Stimulated activated CD4-positive, alpha-beta T cell treated with anti-CD3 and anti-CD28 coated beads, Interleukin-4, amount 100 ng/mL, for 24 hours (primary cell): ENCODE measurements around the gene LYSMD1.

Experiments used
- DNase-seq: peaks from one replicate; pipeline ENCODE4 v3.0.0-alpha.2; 2020

LYSMD1 gene

DNA sequence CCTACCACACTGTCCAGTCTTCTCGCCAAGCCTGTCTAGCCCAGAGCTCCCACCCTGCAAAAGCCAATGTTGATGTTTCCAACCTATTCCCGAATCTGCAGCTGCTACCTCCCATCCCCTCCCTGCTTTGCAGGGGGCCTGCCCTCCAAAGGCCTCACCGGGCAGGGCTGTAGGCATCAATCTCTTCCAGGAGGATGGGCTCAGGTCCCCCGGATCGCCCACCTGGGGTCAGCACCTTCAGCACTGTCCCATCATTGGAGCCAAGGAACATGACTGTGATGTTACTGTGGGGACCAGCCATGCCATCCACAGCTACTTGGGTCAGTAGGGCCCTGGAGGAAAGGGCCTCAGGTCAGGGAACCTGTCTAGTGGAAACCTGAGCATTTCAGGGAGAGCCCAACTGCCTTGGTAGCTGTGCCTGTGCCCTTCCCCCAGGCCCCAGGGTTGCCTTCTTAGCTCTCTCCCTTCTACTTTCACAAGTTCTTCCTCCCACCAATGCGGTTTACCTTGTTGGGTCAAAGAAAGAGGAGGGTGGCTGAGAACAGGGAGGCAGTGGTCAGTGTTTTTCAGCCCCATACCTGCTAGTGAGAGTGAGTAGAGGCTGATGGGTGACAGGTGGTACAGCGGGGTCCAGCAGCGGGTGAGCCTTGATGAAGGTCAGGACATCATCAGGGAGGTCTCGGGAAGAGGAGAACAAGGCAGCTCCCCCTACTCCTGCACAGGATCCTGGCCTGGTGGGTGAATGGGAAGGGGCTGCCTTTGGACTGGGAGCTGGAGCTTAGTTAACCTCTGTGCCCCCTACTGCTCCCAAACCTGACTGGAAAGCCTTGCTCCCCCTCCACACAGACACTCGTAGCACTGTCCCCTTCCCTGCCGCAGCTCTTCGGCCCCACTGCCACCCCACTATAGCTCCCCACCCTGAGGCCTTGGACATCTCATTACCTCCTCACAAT is 30.0 kb downstream of the LYSMD1 start:
- no peak for DNase-seq

DNA sequence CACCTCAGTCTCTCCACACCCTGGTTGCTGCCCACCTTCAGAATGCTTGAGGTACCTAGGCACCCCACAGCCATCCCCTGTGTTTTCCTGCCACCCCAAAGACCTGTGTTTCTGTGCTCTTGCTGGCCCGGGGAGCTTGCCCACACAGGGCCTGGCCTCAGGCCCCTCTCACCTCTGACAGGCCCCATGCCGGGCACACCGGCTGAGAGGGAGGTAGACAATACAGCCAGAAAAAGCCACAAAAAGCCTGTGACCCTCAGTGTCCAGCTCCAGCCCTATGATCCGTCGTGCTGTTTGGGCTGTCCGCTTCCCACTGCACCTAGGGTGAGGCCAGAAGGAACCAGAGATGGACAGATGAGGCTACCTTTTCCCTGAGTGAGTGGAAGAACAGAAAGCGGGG is 30.7 kb downstream of the LYSMD1 start:
- DNase-seq: no peak

DNA sequence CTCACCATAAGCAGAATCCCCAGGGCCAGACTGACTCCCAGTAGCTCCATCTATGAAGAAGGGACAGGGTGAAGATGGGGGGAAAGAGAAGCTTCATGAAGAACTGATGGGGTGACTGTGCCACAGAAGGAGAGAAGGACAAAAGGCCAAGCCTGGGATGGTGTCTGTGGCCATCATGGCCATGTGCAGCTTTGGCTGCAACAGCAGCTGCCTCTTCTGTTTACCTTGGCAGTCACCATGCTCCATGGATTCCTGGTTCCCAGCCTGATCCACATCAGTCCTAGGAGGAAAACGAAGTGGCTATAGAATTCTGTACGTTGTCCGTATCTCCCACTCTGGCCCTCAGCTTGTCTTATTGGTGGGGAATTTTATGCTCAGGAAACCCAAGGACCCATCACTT is 31.3 kb downstream of the LYSMD1 start:
- DNase-seq: no peak

DNA sequence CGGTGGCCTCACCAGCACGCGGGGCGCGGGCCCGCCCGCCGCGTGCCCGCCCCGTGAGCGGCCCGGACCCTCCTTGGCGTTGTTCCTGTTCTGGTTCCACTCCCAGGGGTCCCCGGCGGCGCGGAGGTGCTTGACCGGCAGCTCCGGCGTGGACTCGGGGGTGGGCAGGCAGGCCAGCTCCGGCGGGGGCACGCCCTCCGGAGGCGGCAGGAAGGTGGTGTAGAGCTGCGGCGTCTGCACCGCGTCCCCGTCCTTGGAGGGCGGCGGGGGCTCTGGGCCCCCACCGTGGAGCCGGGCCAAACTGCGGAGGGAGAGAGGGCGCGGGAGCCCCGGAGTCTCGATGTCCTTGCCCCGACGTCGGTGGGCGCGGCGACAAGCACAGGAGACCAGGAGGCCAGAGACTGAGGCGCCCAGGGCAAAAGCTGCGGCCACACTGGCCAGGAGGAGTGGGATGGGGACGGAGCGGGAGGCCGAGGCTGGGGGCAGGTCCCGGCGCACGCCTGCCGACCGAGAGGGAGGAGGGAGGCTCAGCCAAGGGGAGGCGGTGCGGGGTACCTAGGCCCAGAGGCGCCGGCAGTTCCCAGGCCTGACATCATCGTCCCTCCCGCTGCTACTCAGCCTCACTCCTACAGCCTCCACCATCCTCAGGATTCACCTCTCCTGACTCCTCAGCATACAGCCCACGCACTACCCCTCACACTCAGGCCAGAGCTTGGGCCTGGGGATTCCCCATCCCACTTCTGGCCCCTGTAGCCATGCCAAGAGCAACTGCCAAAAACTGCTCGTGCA is 32.5 kb downstream of the LYSMD1 start:
- DNase-seq: no peak

DNA sequence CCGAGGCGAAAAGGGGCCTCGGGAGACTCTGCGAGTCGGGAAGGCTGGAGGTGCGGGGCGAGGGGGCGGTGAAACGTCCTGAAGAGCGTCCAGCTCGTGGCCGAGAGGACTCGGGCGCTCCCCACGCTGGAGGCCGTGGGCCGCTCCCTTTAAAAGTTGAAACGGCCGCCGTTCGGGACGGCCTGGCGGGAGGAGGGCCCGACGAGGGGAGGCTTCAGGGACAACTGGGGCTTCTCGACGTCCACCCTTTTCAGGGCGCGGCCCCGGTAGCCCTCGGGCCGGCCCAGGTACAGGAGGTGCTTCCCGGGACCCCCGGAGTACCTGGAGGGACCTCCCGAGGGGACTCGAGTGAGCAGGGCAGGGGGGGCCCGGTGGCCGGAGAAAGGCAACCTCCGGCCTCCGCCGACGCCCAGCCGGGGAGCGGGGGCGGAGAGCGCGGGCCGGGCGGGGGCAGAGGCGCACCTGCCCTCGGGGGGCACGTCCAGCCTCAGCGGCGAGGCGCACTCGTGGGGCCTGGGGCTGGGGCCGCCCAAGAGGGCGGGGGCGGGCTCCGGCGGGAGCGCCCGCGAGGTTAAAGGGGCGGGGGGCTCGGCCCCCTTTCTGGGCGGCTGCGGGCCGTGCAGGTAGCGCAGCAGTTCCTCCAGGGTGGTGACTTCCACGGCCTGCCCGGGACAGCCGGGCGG is 33.2 kb downstream of the LYSMD1 start:
- DNase-seq: no peak

DNA sequence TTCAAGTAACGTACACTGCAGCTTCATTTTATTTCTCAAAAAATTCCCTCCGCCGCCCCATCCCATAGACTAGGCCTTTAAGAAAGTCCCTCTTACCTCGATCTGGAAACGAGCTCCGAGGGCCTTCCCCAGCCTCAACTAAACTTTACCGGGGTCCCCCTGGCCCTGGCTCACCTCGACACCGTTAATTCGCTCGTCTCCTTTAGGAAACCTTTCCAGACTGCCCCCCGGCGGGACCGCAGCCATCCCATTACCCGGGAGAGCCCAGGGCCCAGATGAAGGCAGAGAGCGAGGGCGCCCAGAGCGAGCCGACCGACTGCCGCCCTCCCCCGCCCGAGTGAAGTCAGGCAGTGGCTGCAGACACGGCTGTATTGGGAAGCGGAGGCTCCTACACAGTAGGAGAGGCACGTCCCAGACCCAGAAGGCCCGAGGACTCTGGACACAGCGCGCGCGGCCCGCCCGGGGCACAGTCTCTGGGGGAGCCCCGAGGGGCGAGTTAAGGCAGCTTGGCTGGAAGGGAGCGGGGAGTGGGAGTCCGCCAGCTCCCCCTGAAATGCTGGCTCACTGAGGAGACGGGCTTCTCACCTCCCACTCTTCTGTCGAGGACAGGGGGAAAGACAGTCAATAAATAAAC is 33.9 kb downstream of the LYSMD1 start:
- DNase-seq: no peak

DNA sequence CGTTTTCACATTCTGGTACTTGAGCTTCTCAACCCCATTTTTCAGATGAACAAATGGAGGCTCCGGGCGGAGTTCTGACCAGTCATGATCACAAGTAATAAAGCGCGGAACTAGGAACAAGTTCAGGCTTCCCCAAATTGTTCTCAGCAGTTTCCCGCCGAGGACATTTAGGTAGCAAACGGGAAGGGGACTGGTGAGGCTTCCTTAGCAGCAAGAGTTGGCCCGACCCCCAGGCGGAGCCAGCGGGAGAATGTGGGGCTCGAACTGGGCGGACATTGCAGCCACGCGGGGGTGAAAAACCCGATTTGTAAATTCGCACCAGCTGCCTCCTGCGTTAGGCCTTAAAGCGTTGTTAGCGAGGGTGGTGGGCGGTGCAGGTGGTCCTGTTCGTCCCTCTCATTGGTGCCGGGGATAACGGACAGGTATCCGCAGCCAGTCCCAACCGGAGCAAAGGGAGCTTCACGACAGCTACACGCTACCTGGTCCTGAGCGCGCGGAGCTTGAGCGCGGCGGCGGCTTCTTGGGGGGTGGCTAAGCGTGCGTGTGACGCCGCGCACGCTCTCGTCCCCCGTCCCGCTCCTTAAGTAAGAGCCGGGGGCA is 34.6 kb downstream of the LYSMD1 start:
- DNase-seq: peak; percentile 88

DNA sequence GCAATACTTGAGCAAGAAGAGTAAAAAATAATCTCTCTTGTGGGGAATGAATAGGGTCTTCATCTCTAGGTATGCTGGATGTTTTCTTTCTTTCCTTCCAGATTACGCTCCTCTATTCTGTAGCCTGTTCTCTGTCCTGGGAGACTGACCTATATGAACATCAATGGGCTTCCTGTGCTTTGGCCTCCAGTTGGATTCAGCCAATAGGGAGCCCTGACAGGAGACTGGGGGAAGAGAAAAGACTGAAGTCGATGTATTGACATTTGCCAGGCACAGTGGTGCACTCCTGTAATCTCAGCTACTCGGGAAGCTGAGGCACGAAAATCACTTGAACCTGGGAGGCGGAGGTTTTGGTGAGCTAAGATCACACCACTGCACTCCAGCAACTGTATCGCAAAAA is 36.9 kb downstream of the LYSMD1 start:
- DNase-seq: no peak

DNA sequence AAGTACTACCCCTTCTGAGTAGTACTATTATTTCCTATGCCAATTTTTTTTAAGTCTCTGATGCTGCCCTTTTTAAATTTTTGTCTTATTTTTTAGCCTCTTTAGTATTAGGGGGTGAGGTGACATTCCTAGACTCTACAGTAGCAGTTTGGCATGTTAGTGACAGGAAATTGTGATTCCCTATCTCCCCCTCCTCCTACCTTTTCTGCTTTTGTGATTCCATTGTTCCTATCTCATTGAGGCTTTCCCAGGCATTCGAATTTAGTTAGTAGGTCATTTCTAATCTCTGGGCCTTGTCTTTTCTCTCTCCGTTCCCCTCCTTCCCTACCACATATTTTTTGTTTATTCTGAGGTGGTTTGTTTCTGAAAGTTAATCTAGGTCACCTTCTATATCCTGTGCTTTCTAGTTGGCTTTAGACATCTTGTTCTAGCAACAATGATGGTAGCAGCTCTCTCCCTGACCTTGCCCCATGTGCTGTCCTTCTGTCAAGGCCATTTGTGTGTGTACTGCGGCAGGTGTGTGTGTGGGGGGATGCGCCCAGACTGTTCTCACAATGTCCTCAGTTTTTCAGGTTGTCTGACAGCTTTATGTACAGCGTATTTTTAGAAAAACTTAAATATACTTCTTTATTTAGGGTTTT is 40.8 kb downstream of the LYSMD1 start:
- no peak for DNase-seq

DNA sequence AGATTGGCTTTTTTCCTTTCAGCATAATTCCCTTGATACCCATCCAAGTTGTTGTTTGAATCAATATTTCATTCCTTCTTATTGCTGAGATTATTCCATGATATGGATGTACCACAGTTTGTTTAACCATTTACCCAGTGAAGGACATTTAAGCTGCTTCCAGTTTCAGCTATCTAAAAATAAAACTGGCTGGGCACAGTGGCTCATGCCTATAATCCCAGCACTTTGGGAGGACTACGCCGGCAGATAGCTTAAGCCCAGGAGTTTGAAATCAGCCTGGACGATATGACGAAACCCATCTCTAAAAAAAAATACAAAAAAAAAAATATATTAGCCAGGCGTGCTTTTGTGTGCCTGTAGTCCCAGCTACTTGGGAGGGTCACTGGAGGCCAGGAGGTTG is 51.8 kb downstream of the LYSMD1 start:
- no peak for DNase-seq
